ENCODE measurements around the gene SHOX.

DNA sequence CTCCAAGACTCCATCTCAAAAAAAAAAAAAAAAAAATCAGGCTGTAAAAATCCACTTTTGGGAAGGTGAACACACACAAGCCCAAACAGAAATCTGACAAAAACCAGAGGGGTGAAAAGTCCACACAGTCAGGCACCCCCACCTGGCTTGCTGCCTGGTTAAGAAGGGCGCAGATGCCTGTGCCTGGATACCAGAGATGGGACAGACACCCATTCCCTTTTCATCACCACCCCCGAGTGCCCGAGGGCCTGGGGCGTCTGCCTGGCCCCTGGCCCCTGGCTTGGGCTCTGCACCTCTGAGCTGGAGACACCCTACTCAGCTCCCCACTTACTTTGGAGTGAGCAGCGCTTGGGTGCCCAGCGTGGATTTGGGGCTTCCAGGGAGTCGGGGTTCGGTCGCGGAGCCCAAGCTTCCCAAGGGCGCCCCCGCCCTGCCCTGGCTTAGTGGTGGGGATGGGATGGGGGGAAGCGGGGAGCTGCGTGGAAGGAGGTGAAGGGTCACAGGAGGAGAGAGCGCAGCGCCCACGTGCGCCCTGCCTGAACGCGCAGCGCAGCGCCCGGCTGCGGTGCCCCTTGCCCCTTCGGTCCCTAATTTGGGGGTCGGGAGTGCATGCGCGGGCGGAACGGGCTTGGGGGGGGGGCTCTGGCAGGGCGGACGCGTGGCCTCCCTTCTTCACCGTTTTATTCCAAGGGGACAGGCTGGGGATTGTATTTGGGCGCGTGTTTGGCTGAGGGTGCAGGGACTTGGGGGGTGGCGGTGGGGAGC, 11.3 kb downstream of the SHOX start:
- no peak for TF ChIP-seq POLR2A (IDR thresholded peaks at IDR 0.05)
- TF ChIP-seq CTCF (IDR thresholded peaks at IDR 0.05), result no peak
